Psoas muscle (tissue), 8 donors: Measurements from ENCODE around the gene MAP3K5. TPM values are rescaled to one million over a fixed set of nuclear protein-coding genes. Genes with fewer than 3 reads are reported as not detected.

Experiments used
- ATAC-seq, 4 donors: fragments of 200-7000 bp; cut with Tn5 transposase; one replicate each; pipeline ENCODE4 v1.9.1; 2020; ENCODE audit warnings: moderate library complexity in 3 of 4, mild to moderate bottlenecking in 2 of 4
- DNase-seq, 2 donors: peaks; one replicate each; pipeline ENCODE4 v3.0.0-alpha.2; 2020
- H3K27ac ChIP-seq: fragments of 200-600 bp; one replicate; pipeline ENCODE4 v1.8.0; 2022
- H3K27me3 ChIP-seq, 3 donors: fragments of 200-600 bp in 1 of 3; one replicate each; pipeline versions ENCODE4 v1.6.1 to v1.8.0; 2013 to 2022; ENCODE audit warnings: low read length in 2 of 3, mild to moderate bottlenecking in 2 of 3, moderate library complexity in 1 of 3; ENCODE audit not compliant: insufficient read depth in 3 of 3
- H3K36me3 ChIP-seq, 2 donors: fragments of 200-600 bp in 1 of 2; one replicate each; pipeline versions ENCODE4 v1.6.1 to v1.8.0; 2013 to 2022; ENCODE audit warnings: low read depth in 1 of 2, mild to moderate bottlenecking in 1 of 2, moderate library complexity in 1 of 2; ENCODE audit not compliant: insufficient read depth in 1 of 2
- H3K4me1 ChIP-seq: fragments of 200-600 bp; one replicate; pipeline ENCODE4 v1.8.0; 2022
- H3K4me3 ChIP-seq: fragments of 200-600 bp; one replicate; pipeline ENCODE4 v1.8.0; 2022; ENCODE audit warnings: mild to moderate bottlenecking
- H3K9me3 ChIP-seq: fragments of 200-600 bp; one replicate; pipeline ENCODE4 v1.8.0; 2022
- WGBS, 3 donors: extraction: QIAGEN DNeasy Blood & Tissue Kit; methylation state at CpG; one replicate each; pipeline versions ENCODE4 v1.1.6 to v1.1.7; 2013; 5-methylcytosine and 5-hydroxymethylcytosine counted together
- intact Hi-C, 2 donors: fragments of 100-400 bp; cut with DNase I; formaldehyde crosslinking; loops; one replicate each; pipeline versions ENCODE4 v1.11.0 to v1.14.2; 2022
- polyA plus RNA-seq, 3 donors: library from polyadenylated mRNA; stranded (reverse); fragments of 200-250 nt; gene quantifications; one replicate each; pipeline ENCODE4 v1.2.3, GENCODE V29; 2013
- total RNA-seq, 4 donors: library from RNA; stranded (reverse); fragmentation: NEBNext Ultra II Directional in 2 of 4; extraction: Animal tissue kit (Norgen Biotek cat#: 25700) in 2 of 4; gene quantifications; one replicate each; pipeline versions ENCODE4 v1.2.1 to v1.2.4, GENCODE V29; 2021 to 2023
- TF ChIP-seq, protein P1 (sequence below): fragments of 200-600 bp; IDR thresholded peaks from one replicate; pipeline ENCODE4 v1.8.0; 2022; ENCODE audit warnings: antibody characterized with exemption
- donor health status: healthy with polysubstance abuse.
- donor health status: DM: no; HTN: no; CAD: no; lungs with moderate emphysema.
- donor health status: Bipolar disorder and iron deficiency.
- donor health status: healthy.
- donor health status: DM: yes; HTN: yes; CAD: no.
- donor health status: DM: no; HTN: no; CAD: no.
- donor health status: DM: no; HTN: no; CAD: no.
- donor health status: DM: yes; HTN: yes; CAD: no.

Gene MAP3K5
- total and polyA plus RNA-seq, 7 donors = 0.91 to 8.3 (median 3.8) TPM

DNA sequence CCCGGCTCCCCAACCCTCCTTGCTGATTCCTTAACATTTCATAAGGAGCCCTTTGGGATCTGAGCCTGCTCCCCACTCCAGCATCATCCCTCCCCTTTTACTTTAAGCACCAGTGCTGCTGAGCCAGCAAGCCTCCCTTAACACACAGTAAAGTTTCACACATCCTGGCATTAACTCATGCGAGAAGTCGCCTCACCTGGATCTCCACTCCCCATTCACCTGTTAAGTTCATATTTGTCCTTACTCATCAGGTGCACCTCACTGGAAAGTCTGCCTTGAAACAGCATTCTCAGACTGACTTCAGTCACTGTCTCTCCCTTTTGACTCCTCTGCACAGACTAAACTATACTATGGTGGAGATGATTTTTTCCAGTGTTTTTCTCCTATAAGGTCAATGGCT lies 194.2 kb downstream of the MAP3K5 start:
- TF ChIP-seq, protein P1, sequence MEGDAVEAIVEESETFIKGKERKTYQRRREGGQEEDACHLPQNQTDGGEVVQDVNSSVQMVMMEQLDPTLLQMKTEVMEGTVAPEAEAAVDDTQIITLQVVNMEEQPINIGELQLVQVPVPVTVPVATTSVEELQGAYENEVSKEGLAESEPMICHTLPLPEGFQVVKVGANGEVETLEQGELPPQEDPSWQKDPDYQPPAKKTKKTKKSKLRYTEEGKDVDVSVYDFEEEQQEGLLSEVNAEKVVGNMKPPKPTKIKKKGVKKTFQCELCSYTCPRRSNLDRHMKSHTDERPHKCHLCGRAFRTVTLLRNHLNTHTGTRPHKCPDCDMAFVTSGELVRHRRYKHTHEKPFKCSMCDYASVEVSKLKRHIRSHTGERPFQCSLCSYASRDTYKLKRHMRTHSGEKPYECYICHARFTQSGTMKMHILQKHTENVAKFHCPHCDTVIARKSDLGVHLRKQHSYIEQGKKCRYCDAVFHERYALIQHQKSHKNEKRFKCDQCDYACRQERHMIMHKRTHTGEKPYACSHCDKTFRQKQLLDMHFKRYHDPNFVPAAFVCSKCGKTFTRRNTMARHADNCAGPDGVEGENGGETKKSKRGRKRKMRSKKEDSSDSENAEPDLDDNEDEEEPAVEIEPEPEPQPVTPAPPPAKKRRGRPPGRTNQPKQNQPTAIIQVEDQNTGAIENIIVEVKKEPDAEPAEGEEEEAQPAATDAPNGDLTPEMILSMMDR = no peak
- no peak for DNase-seq
- WGBS, 3 donors = 96 to 99% (median 99%) methylated on average over 3 of the region's 3 CpGs
- no peak for ATAC-seq
- no peak overlapping the region for H3K4me3 ChIP-seq
- peak overlapping the region; percentile 89 for H3K27ac ChIP-seq
- no peaks in the 10 kb centered on the region for H3K36me3 ChIP-seq
- intact Hi-C loops = no loop called here
- no peaks in the 10 kb centered on the region for H3K9me3 ChIP-seq
- H3K27me3 ChIP-seq = no peaks in the 10 kb centered on the region
- H3K4me1 ChIP-seq = peaks cover 37% of the 10 kb centered on the region

DNA sequence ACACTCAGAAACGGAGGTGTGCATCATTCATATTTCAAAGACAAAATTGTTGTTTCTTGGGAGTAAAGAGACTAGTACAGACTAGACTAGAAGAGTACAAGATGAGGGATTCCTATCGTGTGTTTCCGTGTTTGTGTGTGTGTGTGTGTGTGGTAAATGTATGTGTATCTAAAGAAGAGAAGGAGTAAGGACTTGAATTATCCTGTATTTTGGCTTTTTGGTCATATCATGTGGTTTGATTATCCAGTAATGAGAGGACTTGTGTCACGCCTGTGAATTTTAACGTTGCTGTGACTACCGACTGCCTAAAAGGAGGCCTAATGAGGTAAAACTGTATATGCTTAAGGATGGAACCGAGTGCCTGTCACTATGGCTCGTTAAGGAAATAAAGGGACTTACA lies 197.6 kb downstream of the MAP3K5 start:
- TF ChIP-seq, protein P1 = no peak
- ATAC-seq (no peak), DNase-seq (no peak)
- Histone ChIP-seq H3K4me3 (no peak overlapping the region), H3K27me3 (no peaks in the 10 kb centered on the region), H3K27ac (no peak overlapping the region), H3K4me1 (peaks cover 20% of the 10 kb centered on the region), H3K36me3 (peaks cover 0 to 27% of the 10 kb centered on the region in 2 donors), H3K9me3 (no peaks in the 10 kb centered on the region)
- 92 to 96% (median 94%) methylated on average over 8 of the region's 8 CpGs for WGBS, 3 donors
- intact Hi-C loops = no loop called here

DNA sequence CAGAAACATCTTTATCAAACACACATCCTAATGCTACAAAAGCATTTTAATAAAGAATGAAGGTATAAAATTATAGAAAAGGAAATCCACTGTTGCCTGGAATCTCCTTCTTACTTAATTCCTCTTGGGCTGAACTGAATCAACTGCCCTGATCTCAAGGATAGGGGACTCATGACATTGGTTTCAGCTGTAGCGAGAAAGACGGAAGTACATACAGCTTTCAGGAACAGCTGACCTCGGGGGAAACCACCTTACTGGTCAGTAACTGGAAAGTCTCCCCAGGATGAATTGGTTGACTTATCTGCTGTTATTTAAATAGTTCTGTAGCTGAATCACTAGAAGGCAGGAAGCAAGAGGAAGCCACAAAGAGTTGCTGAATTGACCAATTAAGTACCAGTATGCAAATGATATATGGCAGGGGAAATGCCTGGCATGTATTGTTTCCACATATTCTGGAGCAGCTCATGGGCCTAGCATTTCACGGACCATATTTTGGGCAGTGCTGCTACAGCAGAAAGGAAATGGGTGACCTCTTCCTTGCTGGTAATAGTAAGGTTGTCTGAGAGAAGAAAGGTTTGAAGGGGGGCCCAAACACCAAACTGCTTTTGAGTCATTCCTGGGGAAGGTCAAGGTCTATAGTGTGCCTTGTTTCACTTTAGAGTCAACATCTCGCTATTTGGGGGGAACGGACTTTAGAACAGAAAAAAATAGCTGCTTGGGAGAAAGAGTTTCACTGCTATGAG lies 198.4 kb downstream of the MAP3K5 start:
- Histone ChIP-seq H3K36me3 (peaks cover 0 to 30% of the 10 kb centered on the region in 2 donors), H3K9me3 (no peaks in the 10 kb centered on the region), H3K4me1 (peaks cover 14% of the 10 kb centered on the region), H3K4me3 (no peak overlapping the region), H3K27me3 (no peaks in the 10 kb centered on the region), H3K27ac (peak overlapping the region; percentile 27)
- 72 to 77% (median 76%) methylated on average over 6 of the region's 6 CpGs for WGBS, 3 donors
- intact Hi-C loops = no loop called here
- no peak for DNase-seq
- peak; percentile 15 to 71 (median 54) for ATAC-seq
- TF ChIP-seq, protein P1 = no peak

DNA sequence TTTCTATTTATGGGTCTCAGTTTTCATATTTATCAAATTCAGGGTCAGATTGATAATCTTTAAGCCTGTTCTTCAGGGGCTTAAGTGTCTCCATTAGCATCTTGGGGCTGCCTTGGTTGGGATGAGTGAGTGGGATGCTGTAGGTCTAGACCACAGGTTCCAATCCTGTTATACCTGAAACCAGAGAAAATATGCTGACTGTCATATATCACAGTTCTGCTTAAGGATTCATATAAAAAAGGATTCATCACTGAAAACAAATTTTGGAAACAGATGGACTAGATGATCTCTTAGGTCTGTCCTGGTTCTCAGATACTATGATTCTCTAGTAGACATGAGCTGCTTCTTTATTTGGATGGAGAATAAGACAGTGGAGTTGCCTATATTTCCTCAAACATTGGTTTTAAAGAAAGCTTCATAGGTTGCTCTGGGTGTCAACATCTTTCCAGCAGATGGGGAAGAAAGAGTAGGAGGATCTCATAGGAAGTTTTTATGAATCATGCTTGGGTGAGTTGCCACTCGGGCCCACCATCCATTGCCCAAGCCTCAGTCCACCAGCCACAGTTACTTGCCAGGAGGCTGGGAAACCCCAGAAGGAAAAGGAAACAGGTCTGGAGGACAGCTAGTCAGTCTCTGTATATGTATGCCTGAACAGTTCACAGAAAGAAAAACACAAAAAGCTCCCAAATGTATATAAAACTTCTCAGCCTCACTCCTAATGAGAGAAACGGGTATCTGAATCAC lies 199.2 kb downstream of the MAP3K5 start:
- ATAC-seq (no peak), DNase-seq (no peak)
- H3K27me3 ChIP-seq = no peaks in the 10 kb centered on the region
- H3K4me3 ChIP-seq = no peak overlapping the region
- intact Hi-C loops = no loop called here
- TF ChIP-seq, protein P1 = no peak
- WGBS, 3 donors = 80 to 93% (median 81%) methylated on average over 2 of the region's 2 CpGs
- peaks cover 0 to 30% of the 10 kb centered on the region in 2 donors for H3K36me3 ChIP-seq
- peaks cover 5% of the 10 kb centered on the region for H3K4me1 ChIP-seq
- no peak overlapping the region for H3K27ac ChIP-seq
- H3K9me3 ChIP-seq = no peaks in the 10 kb centered on the region
